DOHH2 (cell line): ENCODE data around the gene KIF5C.

Experiments
- H3F3A ChIP-seq: fragments of 200-600 bp; sonication (generic), shearing (Covaris generic); 2 replicates; pipeline ENCODE4 v1.6.0; 2016; ENCODE audit warnings: antibody characterized with exemption, mild to moderate bottlenecking; ENCODE audit not compliant: control insufficient read depth, insufficient read depth
- H3K27ac ChIP-seq: fragments of 200-600 bp; sonication (generic); 2 replicates; pipeline ENCODE4 v1.5.1; 2014; ENCODE audit warnings: low read depth, mild to moderate bottlenecking, low read length, moderate library complexity
- H3K27me3 ChIP-seq: fragments of 200-600 bp; sonication (generic); 2 replicates; pipeline ENCODE4 v1.6.1; 2014; ENCODE audit warnings: mild to moderate bottlenecking, low read length, mixed read lengths; ENCODE audit not compliant: control insufficient read depth
- H3K36me3 ChIP-seq: fragments of 200-600 bp; sonication (generic); 2 replicates; pipeline ENCODE4 v1.6.1; 2014; ENCODE audit warnings: mild to moderate bottlenecking, low read length, moderate library complexity, mixed read lengths; ENCODE audit not compliant: control insufficient read depth
- H3K4me1 ChIP-seq: fragments of 200-600 bp; sonication (generic); 2 replicates; pipeline ENCODE4 v1.6.1; 2014; ENCODE audit warnings: mild to moderate bottlenecking, low read length, mixed read lengths; ENCODE audit not compliant: control insufficient read depth
- H3K4me2 ChIP-seq: fragments of 200-600 bp; sonication (generic); 2 replicates; pipeline ENCODE4 v1.6.0; 2014; ENCODE audit warnings: mild to moderate bottlenecking, low read length, moderate library complexity
- H3K4me3 ChIP-seq: fragments of 200-600 bp; sonication (generic); 2 replicates; pipeline ENCODE4 v1.5.1; 2014; ENCODE audit warnings: mild to moderate bottlenecking, low read length, mixed read lengths
- H3K79me2 ChIP-seq: fragments of 200-600 bp; sonication (generic); 2 replicates; pipeline ENCODE4 v1.6.1; 2014; ENCODE audit warnings: mild to moderate bottlenecking, low read length, mixed read lengths; ENCODE audit not compliant: control insufficient read depth
- H3K9me2 ChIP-seq: fragments of 200-600 bp; sonication (generic); replicated peaks from 2 replicates; pipeline ENCODE4 v1.6.1; 2014; ENCODE audit warnings: mild to moderate bottlenecking, low read length, mixed read lengths; ENCODE audit not compliant: control insufficient read depth
- H3K9me3 ChIP-seq: fragments of 200-600 bp; sonication (generic); 2 replicates; pipeline ENCODE4 v1.6.1; 2014; ENCODE audit warnings: antibody characterized with exemption, low read length, mixed read lengths; ENCODE audit not compliant: control insufficient read depth, insufficient read depth
- H4K20me1 ChIP-seq: fragments of 200-600 bp; sonication (generic); 2 replicates; pipeline ENCODE4 v1.6.0; 2014; ENCODE audit warnings: low read depth, mild to moderate bottlenecking, antibody characterized with exemption, low read length, moderate library complexity; ENCODE audit not compliant: control insufficient read depth, insufficient read depth
- EZH2phosphoT487 ChIP-seq: fragments of 200-600 bp; sonication (generic); IDR thresholded peaks from 2 replicates; pipeline ENCODE4 v1.6.1; 2017; ENCODE audit warnings: borderline replicate concordance, mild to moderate bottlenecking, antibody characterized with exemption, low read length, moderate library complexity, mixed read lengths
- TF ChIP-seq, protein P1 (sequence below): fragments of 200-600 bp; sonication (generic); IDR thresholded peaks from one replicate; pipeline ENCODE4 v1.5.1; 2014; ENCODE audit warnings: antibody characterized with exemption, mild to moderate bottlenecking, low read depth, low read length; ENCODE audit not compliant: poor library complexity, severe bottlenecking

KIF5C gene

GRCh38 chr2:149075853-149076252 lies 200.8 kb downstream of the KIF5C start:
- H3K27ac ChIP-seq = no peak overlapping the region
- H3K4me2 ChIP-seq = no peak overlapping the region
- peaks cover 10% of the 10 kb centered on the region for H3K79me2 ChIP-seq
- no peaks in the 10 kb centered on the region for H3F3A ChIP-seq
- H3K27me3 ChIP-seq = no peaks in the 10 kb centered on the region
- H3K9me3 ChIP-seq = no peaks in the 10 kb centered on the region
- peaks cover 7% of the 10 kb centered on the region; the same call in 1 of the 2 replicates for H3K4me1 ChIP-seq
- no peaks in the 10 kb centered on the region for H3K9me2 ChIP-seq
- 0 out of 2 replicates have a peak, but pooled peaks cover 4% of the 10 kb centered on the region for H3K36me3 ChIP-seq
- H3K4me3 ChIP-seq = no peak overlapping the region
- H4K20me1 ChIP-seq = no peaks in the 10 kb centered on the region
- TF ChIP-seq, protein P1, sequence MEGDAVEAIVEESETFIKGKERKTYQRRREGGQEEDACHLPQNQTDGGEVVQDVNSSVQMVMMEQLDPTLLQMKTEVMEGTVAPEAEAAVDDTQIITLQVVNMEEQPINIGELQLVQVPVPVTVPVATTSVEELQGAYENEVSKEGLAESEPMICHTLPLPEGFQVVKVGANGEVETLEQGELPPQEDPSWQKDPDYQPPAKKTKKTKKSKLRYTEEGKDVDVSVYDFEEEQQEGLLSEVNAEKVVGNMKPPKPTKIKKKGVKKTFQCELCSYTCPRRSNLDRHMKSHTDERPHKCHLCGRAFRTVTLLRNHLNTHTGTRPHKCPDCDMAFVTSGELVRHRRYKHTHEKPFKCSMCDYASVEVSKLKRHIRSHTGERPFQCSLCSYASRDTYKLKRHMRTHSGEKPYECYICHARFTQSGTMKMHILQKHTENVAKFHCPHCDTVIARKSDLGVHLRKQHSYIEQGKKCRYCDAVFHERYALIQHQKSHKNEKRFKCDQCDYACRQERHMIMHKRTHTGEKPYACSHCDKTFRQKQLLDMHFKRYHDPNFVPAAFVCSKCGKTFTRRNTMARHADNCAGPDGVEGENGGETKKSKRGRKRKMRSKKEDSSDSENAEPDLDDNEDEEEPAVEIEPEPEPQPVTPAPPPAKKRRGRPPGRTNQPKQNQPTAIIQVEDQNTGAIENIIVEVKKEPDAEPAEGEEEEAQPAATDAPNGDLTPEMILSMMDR = no peak
- TF ChIP-seq EZH2phosphoT487 = no peak
